ENCODE data around the gene AIFM3. TPM values are rescaled to one million over a fixed set of nuclear protein-coding genes. Genes with fewer than 3 reads are reported as not detected.

Gene AIFM3
- total and polyA plus RNA-seq, 2 of the 13 experiments (the other 11 are each of a cell fraction or from before 2014, with no cell fraction given), result 9.0 to 15.3 TPM

GRCh38 chr22:20981787-20982562, 14.9 kb downstream of the AIFM3 start, which contains the start of gene LZTR1 (continued):
- no peak for TF ChIP-seq ZBTB37 (CRISPR knock-in tag; IDR thresholded peaks at IDR 0.05)
- peak; percentile 53; the same call in 1 of the 2 replicates for TF ChIP-seq JUN (CRISPR knock-in tag; IDR thresholded peaks at IDR 0.05)
- TF ChIP-seq ZNF337 (CRISPR knock-in tag; IDR thresholded peaks at IDR 0.05; ENCODE audit: borderline replicate concordance, low read depth), result peak; percentile 93; the same call in 1 of the 2 replicates
- TF ChIP-seq GATA4 (IDR thresholded peaks at IDR 0.05; ENCODE audit: borderline replicate concordance, low read depth), result 0 out of 2 replicates have a peak, but pooled peaks have one; percentile 50
- peak; percentile 42; the same call in 1 of the 2 replicates for TF ChIP-seq PBX3 (CRISPR knock-in tag; IDR thresholded peaks at IDR 0.05; ENCODE audit: borderline replicate concordance)
- TF ChIP-seq ZNF777 (CRISPR knock-in tag; IDR thresholded peaks at IDR 0.05), result peak; percentile 75
- 0 out of 2 replicates have a peak, but pooled peaks have one; percentile 45 for TF ChIP-seq MIXL1 (CRISPR knock-in tag; IDR thresholded peaks at IDR 0.05)
- TF ChIP-seq ZNF790 (CRISPR knock-in tag; IDR thresholded peaks at IDR 0.05; ENCODE audit: borderline replicate concordance), result peak; percentile 94
- TF ChIP-seq HHEX (CRISPR knock-in tag; IDR thresholded peaks at IDR 0.05), result no peak
- TF ChIP-seq PCBP1 (IDR thresholded peaks at IDR 0.05; ENCODE audit: borderline replicate concordance, low read depth, low read length), result no peak
- peak; percentile 38; the same call in 1 of the 2 replicates for TF ChIP-seq ZNF619 (CRISPR knock-in tag; IDR thresholded peaks at IDR 0.05)
- TF ChIP-seq ARID3A (IDR thresholded peaks at IDR 0.05; ENCODE audit: low read depth, low read length), result no peak
- TF ChIP-seq BCLAF1 (IDR thresholded peaks at IDR 0.05), result no peak
- peak; percentile 80 for TF ChIP-seq TFDP2 (CRISPR knock-in tag; IDR thresholded peaks at IDR 0.05)
- TF ChIP-seq IRF2 (CRISPR knock-in tag; IDR thresholded peaks at IDR 0.05), result peak; percentile 70
- TF ChIP-seq ZNF33B (CRISPR knock-in tag; IDR thresholded peaks at IDR 0.05), result no peak; the same call in 1 of the 2 replicates
- TF ChIP-seq ZBTB7B (CRISPR knock-in tag; IDR thresholded peaks at IDR 0.05), result peak; percentile 60; the same call in 1 of the 2 replicates
- peak; percentile 75; the same call in 1 of the 2 replicates for TF ChIP-seq ZNF616 (CRISPR knock-in tag; IDR thresholded peaks at IDR 0.05; ENCODE audit: low read depth)
